NCI-H510A (cell line): ENCODE measurements around the gene LHX6.

Experiments
- DNase-seq: peaks from one replicate; lab custom pipeline; 2025; lab: John Stamatoyannopoulos, UW

Gene LHX6

DNA sequence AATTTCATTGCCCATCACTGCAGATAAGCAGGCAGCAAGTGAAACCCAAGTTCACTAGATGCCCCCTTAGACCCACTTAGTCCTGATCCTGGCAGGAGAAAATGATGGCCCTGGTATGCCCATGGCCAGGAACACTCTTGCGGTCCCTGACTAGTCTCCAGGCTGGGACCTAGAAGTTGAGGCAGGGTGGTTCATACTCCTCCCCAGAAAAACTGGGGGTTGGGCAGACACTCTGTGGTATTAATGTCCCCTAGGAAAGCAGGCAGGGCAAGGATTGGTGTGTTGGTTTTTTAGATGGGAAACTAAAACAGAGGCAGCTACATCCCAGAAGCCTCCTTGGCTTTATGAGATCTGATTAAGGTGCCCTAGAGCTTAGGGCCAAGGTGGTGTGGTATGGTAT lies 13.1 kb downstream of the LHX6 start:
- DNase-seq, result no peak

GRCh38 chr9:122214507-122214906 lies 14.2 kb downstream of the LHX6 start:
- DNase-seq, result no peak

- peak; percentile 46 for DNase-seq
These were observed 15.0 kb downstream of the LHX6 start for GRCh38 chr9:122213589-122214413.

- no peak for DNase-seq
These were observed 15.6 kb downstream of the LHX6 start for GRCh38 chr9:122213102-122213588.

DNA sequence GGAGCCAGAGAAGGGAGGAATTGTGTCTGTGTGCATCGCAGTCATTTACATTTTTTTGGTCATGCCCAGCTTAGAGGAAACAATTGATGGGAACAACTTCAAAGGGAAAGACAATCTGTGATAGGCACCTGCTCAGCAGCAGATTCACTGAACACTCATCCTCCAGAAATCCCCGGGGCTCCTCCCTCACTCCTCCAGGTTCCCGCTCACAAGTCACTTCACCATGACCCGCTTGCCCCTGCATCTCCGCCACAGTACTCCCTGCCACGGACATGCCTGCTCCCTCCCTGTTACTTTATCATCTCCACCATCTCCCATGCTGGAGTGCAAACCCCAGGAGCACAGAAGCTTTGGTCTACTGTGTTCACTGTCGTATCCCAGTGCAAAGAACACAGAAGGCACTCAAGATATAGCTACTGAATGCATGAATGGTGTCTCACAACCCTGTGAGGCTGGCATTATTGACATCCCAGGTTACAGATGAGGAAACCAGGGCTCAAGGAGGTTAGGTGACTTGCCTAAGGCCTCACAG lies 16.2 kb downstream of the LHX6 start:
- no peak for DNase-seq

DNA sequence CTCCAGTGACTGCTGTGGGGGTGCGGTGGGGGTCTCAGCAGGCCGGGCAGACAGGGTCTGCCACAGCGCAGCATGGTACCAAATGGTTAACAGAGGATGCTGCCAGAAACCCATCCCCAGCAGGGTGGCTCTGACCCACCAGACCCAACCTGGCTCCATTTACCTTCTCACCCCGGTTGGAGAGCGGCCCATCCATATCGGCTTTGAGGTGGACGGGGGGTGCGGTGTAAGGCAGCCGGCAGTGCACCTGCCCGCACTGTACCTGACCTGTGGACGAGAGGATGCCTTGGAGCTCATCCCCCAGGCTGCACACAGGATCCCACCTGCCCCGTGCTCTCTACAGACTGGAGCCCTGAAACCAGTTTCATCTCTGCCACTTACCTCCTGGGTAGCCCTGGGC lies 19.3 kb downstream of the LHX6 start:
- no peak for DNase-seq

DNA sequence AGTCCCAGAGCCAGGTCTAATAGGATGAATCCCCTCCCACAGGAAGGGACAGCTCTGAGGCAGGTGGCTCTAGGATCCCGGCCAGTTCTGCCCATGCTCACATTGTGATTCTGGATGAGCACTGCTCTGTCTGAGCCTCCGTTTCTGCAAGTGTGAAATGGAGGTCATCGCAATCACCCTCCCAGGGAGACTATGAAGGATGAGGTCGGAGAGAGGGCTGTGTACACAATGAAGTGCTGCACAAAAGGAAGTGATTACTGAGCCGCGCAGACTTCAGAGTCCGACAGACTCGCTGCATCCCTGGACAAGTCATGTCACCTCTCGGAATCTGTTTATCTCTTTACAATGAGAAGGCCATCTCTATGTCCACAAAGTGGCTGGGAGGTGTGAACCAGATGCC lies 21.7 kb downstream of the LHX6 start:
- DNase-seq, result no peak

GRCh38 chr9:122206118-122207046 lies 22.4 kb downstream of the LHX6 start:
- no peak for DNase-seq

- no peak for DNase-seq
These were observed 23.6 kb downstream of the LHX6 start for GRCh38 chr9:122205176-122205575.

DNA sequence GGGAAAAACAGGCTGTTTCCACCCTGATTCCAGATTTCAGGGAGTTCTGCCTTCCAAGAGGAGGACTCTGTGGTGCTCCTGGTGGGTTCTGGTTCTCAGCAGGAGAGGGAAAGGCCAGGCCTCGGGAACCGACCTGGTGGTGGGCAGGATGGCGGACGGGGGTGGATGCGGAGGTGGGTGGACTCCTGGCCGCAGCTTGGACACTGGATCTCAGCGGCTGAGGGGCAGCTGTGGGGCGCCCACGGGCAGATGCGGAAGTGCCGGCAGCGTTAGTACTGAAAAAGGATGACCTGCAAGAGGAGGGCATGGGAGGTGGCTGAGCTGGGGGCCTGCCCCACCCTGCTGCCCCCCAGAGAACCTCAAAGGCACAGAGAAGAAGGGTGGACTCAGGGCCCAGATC lies 24.3 kb downstream of the LHX6 start:
- no peak for DNase-seq

DNA sequence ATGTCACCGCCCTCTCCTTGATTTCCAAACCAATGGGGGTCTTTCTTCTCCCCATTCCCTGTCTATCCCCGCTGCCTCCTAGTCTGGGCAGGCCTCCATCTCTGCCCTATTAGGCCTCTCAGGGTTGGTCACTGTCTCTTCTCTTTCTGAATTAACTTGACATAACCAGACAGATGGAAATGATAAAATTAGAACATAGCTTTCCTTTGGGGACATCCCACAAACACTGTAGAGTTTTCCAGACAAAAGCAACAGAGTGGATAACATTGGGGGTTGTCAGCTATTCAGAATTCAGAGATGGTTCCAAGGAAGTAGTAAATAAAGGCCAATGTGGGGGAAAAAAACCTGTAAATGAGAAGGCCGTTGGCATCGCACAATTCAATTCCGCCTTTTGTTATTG lies 24.7 kb downstream of the LHX6 start:
- DNase-seq, result no peak

- no peak for DNase-seq
These were observed 26.6 kb downstream of the LHX6 start for GRCh38 chr9:122202111-122202510.

- DNase-seq, result no peak
These were observed 27.1 kb downstream of the LHX6 start for GRCh38 chr9:122201641-122202040.

DNA sequence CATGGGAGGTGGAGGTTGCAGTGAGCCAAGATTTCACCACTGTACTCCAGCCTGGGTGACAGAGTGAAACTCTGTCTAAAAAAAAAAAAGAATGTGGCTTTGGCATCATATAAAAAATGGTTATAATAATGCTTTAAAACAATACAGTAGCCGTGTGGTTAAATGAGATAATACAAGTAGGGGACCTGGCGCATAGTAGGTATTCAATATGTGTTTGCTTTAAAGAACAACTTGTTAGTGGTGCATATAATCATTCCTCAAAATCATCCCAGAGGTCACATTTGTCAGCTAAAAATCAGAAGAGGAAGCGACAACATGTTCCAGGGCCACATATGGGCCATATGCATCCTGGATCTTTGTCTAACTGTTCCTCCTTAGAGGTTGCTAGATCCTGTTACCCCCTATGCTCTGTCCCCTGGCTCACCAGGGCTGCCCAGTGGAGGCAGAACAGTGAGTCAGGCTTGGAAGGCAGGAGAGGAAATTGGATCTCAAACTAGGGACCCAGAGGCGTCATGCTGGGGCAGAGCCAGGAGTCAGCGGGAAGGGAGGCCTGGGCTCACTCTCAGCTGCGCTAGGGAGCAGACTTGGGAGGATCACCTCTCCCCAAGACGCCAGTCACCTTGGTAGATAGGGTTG lies 27.7 kb downstream of the LHX6 start:
- no peak for DNase-seq

GRCh38 chr9:122197882-122198281 lies 30.9 kb downstream of the LHX6 start:
- no peak for DNase-seq

DNA sequence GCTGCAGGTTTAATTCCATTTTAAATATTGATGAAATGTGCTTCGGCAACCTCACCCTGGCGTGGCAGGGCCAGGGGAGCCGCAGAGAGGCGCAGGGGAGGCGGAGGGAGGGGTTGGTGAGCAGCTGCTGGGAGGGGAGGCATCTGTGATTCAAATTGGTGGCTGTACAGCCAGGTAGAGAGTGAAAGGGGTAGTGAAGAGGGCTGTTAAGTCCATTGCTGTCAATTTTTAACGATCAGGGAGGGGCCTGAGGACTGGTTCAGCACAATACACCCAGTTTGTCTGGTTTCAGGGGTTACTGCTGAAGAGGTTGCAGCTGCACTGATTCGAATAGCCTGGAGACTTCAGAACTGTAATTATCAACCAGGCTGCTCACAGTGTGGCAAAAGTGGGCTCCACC lies 31.3 kb downstream of the LHX6 start:
- DNase-seq, result peak; percentile 55

GRCh38 chr9:122195875-122196274 lies 32.9 kb downstream of the LHX6 start:
- DNase-seq, result no peak

DNA sequence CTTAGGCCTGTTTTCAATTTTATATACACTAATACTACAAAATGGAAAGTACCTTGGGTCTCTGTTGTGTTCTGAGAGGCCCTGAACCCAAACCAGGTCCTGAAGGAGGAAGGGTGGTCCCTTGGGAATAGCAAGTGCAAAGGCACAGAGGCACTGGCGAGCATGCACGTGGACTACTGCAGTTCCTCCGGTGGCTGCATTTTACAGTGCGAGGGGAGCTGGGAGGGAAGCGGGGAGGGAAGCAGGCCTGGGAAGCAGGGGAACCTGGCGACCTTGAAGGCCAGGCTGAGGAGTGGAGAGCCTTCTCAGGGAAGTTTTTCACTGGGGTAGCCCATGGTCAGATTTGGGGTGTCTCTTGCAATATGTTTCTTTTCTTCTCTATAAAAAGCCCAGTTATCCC lies 35.1 kb downstream of the LHX6 start:
- no peak for DNase-seq

DNA sequence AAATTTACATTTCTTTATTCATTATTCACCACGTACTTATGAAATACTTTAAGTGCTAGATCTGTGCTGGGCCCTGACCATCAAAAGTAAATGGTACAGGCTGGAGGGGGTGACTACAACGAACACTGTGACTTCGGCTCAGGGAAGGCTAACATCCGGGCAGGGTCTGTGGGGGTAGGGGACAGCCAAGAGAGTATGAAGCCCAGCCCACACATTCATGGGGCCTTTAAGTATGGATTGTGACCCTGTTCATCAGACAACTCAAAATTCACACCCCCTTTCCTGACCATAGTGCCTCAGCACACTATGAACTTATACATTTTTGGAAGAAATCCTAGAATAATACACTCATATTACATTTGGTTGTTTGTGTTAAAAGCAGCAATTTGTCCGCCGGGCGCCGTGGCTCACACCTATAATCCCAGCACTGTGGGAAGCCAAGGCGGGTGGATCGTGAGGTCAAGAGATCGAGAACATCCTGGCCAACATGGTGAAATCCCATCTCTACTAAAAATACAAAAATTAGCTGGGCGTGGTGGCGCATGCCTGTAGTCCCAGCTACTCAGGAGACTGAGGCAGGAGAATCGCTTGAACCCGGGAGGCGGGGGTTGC lies 35.7 kb downstream of the LHX6 start:
- no peak for DNase-seq

GRCh38 chr9:122192261-122192875 lies 36.4 kb downstream of the LHX6 start:
- DNase-seq, result no peak

DNA sequence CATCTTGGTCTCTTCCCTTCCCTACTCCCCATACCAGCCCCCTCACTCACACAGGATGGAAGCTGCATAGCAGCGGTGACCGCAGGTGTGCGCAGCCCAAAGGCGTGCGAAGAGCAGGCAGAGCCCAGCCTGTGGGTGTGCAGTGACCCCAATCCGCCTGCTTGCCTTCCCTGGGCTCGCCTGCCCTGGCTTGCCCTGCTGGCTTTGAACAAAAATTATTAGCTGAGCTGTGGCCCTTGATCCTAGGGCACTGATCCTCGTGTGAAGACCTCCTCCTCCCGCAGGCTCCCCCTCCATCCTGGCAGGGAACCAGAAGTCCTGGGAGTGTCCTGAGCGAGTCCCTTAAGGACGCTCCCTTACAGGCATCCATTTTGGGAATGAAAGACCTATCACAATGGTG lies 37.2 kb downstream of the LHX6 start:
- no peak for DNase-seq
